OCI-LY1 (cell line): ENCODE results near the gene PLCB4.

Experiments
- H2AFZ ChIP-seq: fragments of 200-600 bp; sonication (generic), shearing (Covaris generic); 2 replicates; pipeline ENCODE4 v1.6.0; 2014; ENCODE audit warnings: antibody characterized with exemption, mild to moderate bottlenecking, low read length
- H3F3A ChIP-seq: fragments of 200-600 bp; sonication (generic), shearing (Covaris generic); 2 replicates; pipeline ENCODE4 v1.6.0; 2014; ENCODE audit warnings: mild to moderate bottlenecking, antibody characterized with exemption, low read length, moderate library complexity; ENCODE audit not compliant: insufficient read depth
- H3K27ac ChIP-seq: fragments of 200-600 bp; sonication (generic); 2 replicates; pipeline ENCODE4 v1.5.1; 2014; ENCODE audit warnings: low read length, mixed run types, mild to moderate bottlenecking, low read depth; ENCODE audit not compliant: poor library complexity, severe bottlenecking
- H3K27me3 ChIP-seq: fragments of 200-600 bp; sonication (generic); 2 replicates; pipeline ENCODE4 v1.6.0; 2014; ENCODE audit warnings: antibody characterized with exemption, mild to moderate bottlenecking, low read length, moderate library complexity; ENCODE audit not compliant: insufficient read depth
- H3K36me3 ChIP-seq: fragments of 200-600 bp; sonication (generic); 2 replicates; pipeline ENCODE4 v1.6.1; 2014; ENCODE audit warnings: mild to moderate bottlenecking, antibody characterized with exemption, low read length, moderate library complexity, mixed read lengths; ENCODE audit not compliant: insufficient read depth
- H3K4me1 ChIP-seq: fragments of 200-600 bp; sonication (generic); 2 replicates; pipeline ENCODE4 v1.5.1; 2014; ENCODE audit warnings: mild to moderate bottlenecking, low read length, moderate library complexity; ENCODE audit not compliant: insufficient read depth, severe bottlenecking
- H3K4me2 ChIP-seq: fragments of 200-600 bp; sonication (generic), shearing (Covaris generic); 2 replicates; pipeline ENCODE4 v1.6.1; 2014; ENCODE audit warnings: low read length
- H3K4me3 ChIP-seq: fragments of 200-600 bp; sonication (generic); 2 replicates; pipeline ENCODE4 v1.5.1; 2014; ENCODE audit warnings: low read length, low read depth, mild to moderate bottlenecking, mixed read lengths; ENCODE audit not compliant: poor library complexity, severe bottlenecking
- H3K79me2 ChIP-seq: fragments of 200-600 bp; shearing (Covaris generic); 2 replicates; pipeline ENCODE4 v1.6.1; 2016; ENCODE audit warnings: mixed run types, low read length, mixed read lengths; ENCODE audit not compliant: insufficient read depth
- H3K9ac ChIP-seq: fragments of 200-600 bp; sonication (generic), shearing (Covaris generic); 2 replicates; pipeline ENCODE4 v1.6.1; 2014; ENCODE audit warnings: mild to moderate bottlenecking, low read length, mixed read lengths
- H3K9me2 ChIP-seq: fragments of 200-600 bp; sonication (generic), shearing (Covaris generic); 2 replicates; pipeline ENCODE4 v1.6.1; 2014; ENCODE audit warnings: low read depth, mild to moderate bottlenecking, low read length, mixed read lengths
- H3K9me3 ChIP-seq: fragments of 200-600 bp; shearing (Covaris generic); 2 replicates; pipeline ENCODE4 v1.6.1; 2014; ENCODE audit warnings: low read length, mixed read lengths
- H4K20me1 ChIP-seq: fragments of 200-600 bp; sonication (generic), shearing (Covaris generic); 2 replicates; pipeline ENCODE4 v1.6.0; 2016; ENCODE audit warnings: mild to moderate bottlenecking, low read length; ENCODE audit not compliant: insufficient read depth
- CTCF ChIP-seq: fragments of 200-600 bp; sonication (generic), shearing (Covaris generic); IDR thresholded peaks from 2 replicates; pipeline ENCODE4 v1.5.1; 2017; ENCODE audit warnings: mild to moderate bottlenecking, antibody characterized with exemption, low read length, moderate library complexity, mixed read lengths
- EZH2 ChIP-seq: fragments of 200-600 bp; sonication (generic), shearing (Covaris generic); IDR thresholded peaks from 2 replicates; pipeline ENCODE4 v1.8.0; 2017; ENCODE audit warnings: borderline replicate concordance, mixed run types, mild to moderate bottlenecking, antibody characterized with exemption, low read length, moderate library complexity, mixed read lengths

PLCB4 gene

GRCh38 chr20:9099372-9099771 lies 30.5 kb downstream of the PLCB4 start:
- H3K27me3 ChIP-seq: no peaks in the 10 kb centered on the region
- no peak overlapping the region for H3K4me2 ChIP-seq
- H2AFZ ChIP-seq: no peak overlapping the region
- no peaks in the 10 kb centered on the region for H3K4me1 ChIP-seq
- H3K9me3 ChIP-seq: no peaks in the 10 kb centered on the region
- TF ChIP-seq CTCF (no peak), EZH2 (no peak)
- H3K36me3 ChIP-seq: no peaks in the 10 kb centered on the region
- H3K9me2 ChIP-seq: no peaks in the 10 kb centered on the region
- H4K20me1 ChIP-seq: no peaks in the 10 kb centered on the region
- no peaks in the 10 kb centered on the region for H3K79me2 ChIP-seq
- H3K4me3 ChIP-seq: no peak overlapping the region
- H3F3A ChIP-seq: no peaks in the 10 kb centered on the region
- no peak overlapping the region for H3K27ac ChIP-seq
- no peak overlapping the region for H3K9ac ChIP-seq

GRCh38 chr20:9100691-9101090 lies 31.8 kb downstream of the PLCB4 start:
- H3K4me3 ChIP-seq: no peak overlapping the region
- no peak overlapping the region for H3K9ac ChIP-seq
- no peaks in the 10 kb centered on the region for H4K20me1 ChIP-seq
- TF ChIP-seq CTCF (no peak), EZH2 (no peak)
- no peak overlapping the region for H3K27ac ChIP-seq
- H2AFZ ChIP-seq: no peak overlapping the region
- no peaks in the 10 kb centered on the region for H3K27me3 ChIP-seq
- H3K9me2 ChIP-seq: no peaks in the 10 kb centered on the region
- H3K9me3 ChIP-seq: no peaks in the 10 kb centered on the region
- no peaks in the 10 kb centered on the region for H3K4me1 ChIP-seq
- no peak overlapping the region for H3K4me2 ChIP-seq
- no peaks in the 10 kb centered on the region for H3K79me2 ChIP-seq
- H3K36me3 ChIP-seq: no peaks in the 10 kb centered on the region
- no peaks in the 10 kb centered on the region for H3F3A ChIP-seq

DNA sequence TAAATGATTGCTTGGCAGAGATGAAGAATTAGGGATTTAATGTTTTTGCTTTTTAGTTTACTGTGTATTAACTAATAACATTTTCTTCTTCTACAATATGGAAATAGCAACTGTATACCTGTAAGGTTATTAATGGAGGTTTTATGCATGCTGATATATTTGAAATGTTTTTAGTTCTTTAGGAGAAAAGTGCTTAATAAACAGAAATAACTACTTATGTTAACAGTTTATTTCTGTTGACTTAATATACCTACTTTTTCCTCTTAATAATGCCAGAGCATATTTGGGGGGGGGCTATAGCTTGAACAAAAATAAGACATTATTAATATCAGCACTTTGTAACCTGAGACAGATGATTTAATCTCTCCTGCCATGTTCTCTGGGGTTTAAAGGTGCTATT lies 33.6 kb downstream of the PLCB4 start:
- Histone ChIP-seq H3K4me2 (no peak overlapping the region), H3K4me1 (no peaks in the 10 kb centered on the region), H3K9me2 (no peaks in the 10 kb centered on the region), H3K27ac (no peak overlapping the region), H3K27me3 (no peaks in the 10 kb centered on the region), H3F3A (no peaks in the 10 kb centered on the region), H3K79me2 (no peaks in the 10 kb centered on the region), H3K9me3 (no peaks in the 10 kb centered on the region), H3K9ac (no peak overlapping the region), H3K4me3 (no peak overlapping the region), H2AFZ (no peak overlapping the region), H3K36me3 (no peaks in the 10 kb centered on the region), H4K20me1 (no peaks in the 10 kb centered on the region)
- TF ChIP-seq CTCF (no peak), EZH2 (no peak)
